HEK293 (cell line): ENCODE data around the gene CTNNA2.

ENCODE experiments used
- CTCF ChIA-PET: fragments of 350-600 bp; formaldehyde crosslinking; extraction: SDS; loops from one replicate; lab custom pipeline; 2021; ENCODE audit warnings: antibody characterized with exemption; lab: Yijun Ruan, JAX
- POLR2A ChIA-PET: fragments of 300-600 bp; formaldehyde crosslinking; extraction: SDS; loops from one replicate; lab custom pipeline; 2020; ENCODE audit warnings: antibody characterized with exemption, inconsistent platforms; lab: Yijun Ruan, JAX
- H3K27ac ChIP-seq: fragments of 200-500 bp; sonication (Bioruptor generic); 2 replicates; pipeline ENCODE4 v1.5.1; 2014; ENCODE audit warnings: low read depth, low read length, control low read depth, inconsistent platforms; ENCODE audit errors: extremely low read depth
- H3K36me3 ChIP-seq, 2 experiments: fragments of 200-500 bp in 1 of 2; sonication (Bioruptor generic) in 1 of 2; 1 replicate in 1 of 2; 2 replicates in 1 of 2; pipeline ENCODE4 v1.5.1; 2014 to 2017; ENCODE audit warnings: inconsistent platforms in 2 of 2, low read length in 2 of 2; ENCODE audit not compliant: control insufficient read depth in 2 of 2, insufficient read depth in 1 of 2
- H3K4me1 ChIP-seq: fragments of 200-500 bp; sonication (Bioruptor generic); 2 replicates; pipeline ENCODE4 v1.5.1; 2014; ENCODE audit warnings: mild to moderate bottlenecking, low read length, inconsistent platforms; ENCODE audit not compliant: control insufficient read depth, insufficient read depth
- H3K4me3 ChIP-seq: 2 replicates; pipeline ENCODE4 v1.5.1; 2011; ENCODE audit warnings: low read depth, mild to moderate bottlenecking, control low read depth, low read length, moderate library complexity
- H3K9me3 ChIP-seq: fragments of 200-500 bp; sonication (Bioruptor generic); 2 replicates; pipeline ENCODE4 v1.5.1; 2014; ENCODE audit warnings: low read depth, low read length, inconsistent platforms; ENCODE audit not compliant: control insufficient read depth, insufficient read depth
- KLF7 ChIP-seq: fragments of 450-650 bp; formaldehyde crosslinking; IDR thresholded peaks from 2 replicates; pipeline ENCODE4 v1.5.1; 2016; ENCODE audit warnings: missing biosample characterization, missing genetic modification characterization, borderline replicate concordance
- SCRT2 ChIP-seq: fragments of 450-650 bp; formaldehyde crosslinking; IDR thresholded peaks from 2 replicates; pipeline ENCODE4 v1.5.1; 2016; ENCODE audit warnings: missing biosample characterization, missing genetic modification characterization
- ZNF121 ChIP-seq: fragments of 450-650 bp; formaldehyde crosslinking; IDR thresholded peaks from 2 replicates; pipeline ENCODE4 v1.5.1; 2016; ENCODE audit warnings: missing biosample characterization, missing genetic modification characterization
- ZNF175 ChIP-seq: fragments of 450-650 bp; formaldehyde crosslinking; IDR thresholded peaks from 2 replicates; pipeline ENCODE4 v1.5.1; 2016; ENCODE audit warnings: missing biosample characterization, missing genetic modification characterization
- ZNF366 ChIP-seq: fragments of 450-650 bp; formaldehyde crosslinking; conservative IDR thresholded peaks from 2 replicates; pipeline ENCODE4 v1.5.1; 2016; ENCODE audit warnings: missing biosample characterization, missing genetic modification characterization
- ZNF473 ChIP-seq: fragments of 450-650 bp; formaldehyde crosslinking; IDR thresholded peaks from 2 replicates; pipeline ENCODE4 v1.5.1; 2017; ENCODE audit warnings: missing biosample characterization, missing genetic modification characterization
- ZNF48 ChIP-seq: fragments of 450-650 bp; formaldehyde crosslinking; IDR thresholded peaks from 2 replicates; pipeline ENCODE4 v1.5.1; 2016; ENCODE audit warnings: missing biosample characterization, missing genetic modification characterization
- TF ChIP-seq, protein P1 (sequence below): fragments of 450-650 bp; formaldehyde crosslinking; IDR thresholded peaks from 2 replicates; pipeline ENCODE4 v1.5.1; 2017; ENCODE audit warnings: missing biosample characterization, missing genetic modification characterization
- TF ChIP-seq, protein P2 (sequence below): fragments of 450-650 bp; formaldehyde crosslinking; IDR thresholded peaks from 2 replicates; pipeline ENCODE4 v1.5.1; 2017; ENCODE audit warnings: missing biosample characterization, missing genetic modification characterization
- TF ChIP-seq, protein P3 (sequence below): fragments of 450-650 bp; formaldehyde crosslinking; IDR thresholded peaks from 2 replicates; pipeline ENCODE4 v1.5.1; 2016; ENCODE audit warnings: missing biosample characterization, missing genetic modification characterization
- TF ChIP-seq, protein P4 (sequence below): fragments of 450-650 bp; formaldehyde crosslinking; IDR thresholded peaks from 2 replicates; pipeline ENCODE4 v1.5.1; 2016; ENCODE audit warnings: missing biosample characterization, missing genetic modification characterization
- TF ChIP-seq, protein P5 (sequence below): fragments of 450-650 bp; formaldehyde crosslinking; conservative IDR thresholded peaks from 2 replicates; pipeline ENCODE4 v1.5.1; 2016; ENCODE audit warnings: low read depth, missing biosample characterization, missing genetic modification characterization
- TF ChIP-seq, protein P6 (sequence below): fragments of 450-650 bp; formaldehyde crosslinking; IDR thresholded peaks from 2 replicates; pipeline ENCODE4 v1.5.1; 2016; ENCODE audit warnings: missing biosample characterization, missing genetic modification characterization

The CTNNA2 gene

DNA sequence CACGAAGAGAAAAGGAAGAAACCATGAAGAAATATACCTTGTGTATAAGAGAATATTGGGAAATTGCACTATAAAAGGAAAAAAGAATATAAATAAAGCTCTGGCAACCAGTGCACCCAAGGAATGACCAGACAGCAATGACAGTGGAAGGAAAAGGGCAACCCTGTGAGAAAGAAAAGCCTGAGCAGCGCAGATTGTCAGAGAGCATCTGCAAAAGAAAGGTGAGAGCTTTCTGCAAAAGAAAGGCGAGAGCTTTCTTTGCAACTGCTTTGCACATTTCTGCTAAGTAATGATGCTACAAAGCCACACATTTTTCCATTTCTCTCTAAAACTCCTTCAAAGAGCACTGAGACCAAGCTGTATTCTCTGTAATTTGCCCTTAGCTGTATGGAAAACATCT, 83.6 kb downstream of the CTNNA2 start:
- Histone ChIP-seq H3K4me3 (no peak overlapping the region), H3K36me3 (no peaks in the 10 kb centered on the region), H3K27ac (no peak overlapping the region), H3K9me3 (no peaks in the 10 kb centered on the region), H3K4me1 (no peaks in the 10 kb centered on the region)
- ChIA-PET CTCF (no interaction called here), POLR2A (no interaction called here)
- TF ChIP-seq ZNF366 (tag by site-specific recombination) (no peak), ZNF473 (tag by site-specific recombination) (no peak), ZNF175 (no peak), SCRT2 (tag by site-specific recombination) (no peak), KLF7 (tag by site-specific recombination) (no peak), ZNF48 (tag by site-specific recombination) (no peak)
- TF ChIP-seq, protein P1, sequence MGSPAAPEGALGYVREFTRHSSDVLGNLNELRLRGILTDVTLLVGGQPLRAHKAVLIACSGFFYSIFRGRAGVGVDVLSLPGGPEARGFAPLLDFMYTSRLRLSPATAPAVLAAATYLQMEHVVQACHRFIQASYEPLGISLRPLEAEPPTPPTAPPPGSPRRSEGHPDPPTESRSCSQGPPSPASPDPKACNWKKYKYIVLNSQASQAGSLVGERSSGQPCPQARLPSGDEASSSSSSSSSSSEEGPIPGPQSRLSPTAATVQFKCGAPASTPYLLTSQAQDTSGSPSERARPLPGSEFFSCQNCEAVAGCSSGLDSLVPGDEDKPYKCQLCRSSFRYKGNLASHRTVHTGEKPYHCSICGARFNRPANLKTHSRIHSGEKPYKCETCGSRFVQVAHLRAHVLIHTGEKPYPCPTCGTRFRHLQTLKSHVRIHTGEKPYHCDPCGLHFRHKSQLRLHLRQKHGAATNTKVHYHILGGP (tag by site-specific recombination), result no peak
- TF ChIP-seq, protein P2, sequence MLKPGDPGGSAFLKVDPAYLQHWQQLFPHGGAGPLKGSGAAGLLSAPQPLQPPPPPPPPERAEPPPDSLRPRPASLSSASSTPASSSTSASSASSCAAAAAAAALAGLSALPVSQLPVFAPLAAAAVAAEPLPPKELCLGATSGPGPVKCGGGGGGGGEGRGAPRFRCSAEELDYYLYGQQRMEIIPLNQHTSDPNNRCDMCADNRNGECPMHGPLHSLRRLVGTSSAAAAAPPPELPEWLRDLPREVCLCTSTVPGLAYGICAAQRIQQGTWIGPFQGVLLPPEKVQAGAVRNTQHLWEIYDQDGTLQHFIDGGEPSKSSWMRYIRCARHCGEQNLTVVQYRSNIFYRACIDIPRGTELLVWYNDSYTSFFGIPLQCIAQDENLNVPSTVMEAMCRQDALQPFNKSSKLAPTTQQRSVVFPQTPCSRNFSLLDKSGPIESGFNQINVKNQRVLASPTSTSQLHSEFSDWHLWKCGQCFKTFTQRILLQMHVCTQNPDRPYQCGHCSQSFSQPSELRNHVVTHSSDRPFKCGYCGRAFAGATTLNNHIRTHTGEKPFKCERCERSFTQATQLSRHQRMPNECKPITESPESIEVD (tag by site-specific recombination), result no peak
- TF ChIP-seq, protein P3, sequence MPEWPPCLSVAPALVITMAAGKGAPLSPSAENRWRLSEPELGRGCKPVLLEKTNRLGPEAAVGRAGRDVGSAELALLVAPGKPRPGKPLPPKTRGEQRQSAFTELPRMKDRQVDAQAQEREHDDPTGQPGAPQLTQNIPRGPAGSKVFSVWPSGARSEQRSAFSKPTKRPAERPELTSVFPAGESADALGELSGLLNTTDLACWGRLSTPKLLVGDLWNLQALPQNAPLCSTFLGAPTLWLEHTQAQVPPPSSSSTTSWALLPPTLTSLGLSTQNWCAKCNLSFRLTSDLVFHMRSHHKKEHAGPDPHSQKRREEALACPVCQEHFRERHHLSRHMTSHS (tag by site-specific recombination), result no peak
- TF ChIP-seq, protein P4, sequence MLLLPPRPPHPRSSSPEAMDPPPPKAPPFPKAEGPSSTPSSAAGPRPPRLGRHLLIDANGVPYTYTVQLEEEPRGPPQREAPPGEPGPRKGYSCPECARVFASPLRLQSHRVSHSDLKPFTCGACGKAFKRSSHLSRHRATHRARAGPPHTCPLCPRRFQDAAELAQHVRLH (tag by site-specific recombination), result no peak

DNA sequence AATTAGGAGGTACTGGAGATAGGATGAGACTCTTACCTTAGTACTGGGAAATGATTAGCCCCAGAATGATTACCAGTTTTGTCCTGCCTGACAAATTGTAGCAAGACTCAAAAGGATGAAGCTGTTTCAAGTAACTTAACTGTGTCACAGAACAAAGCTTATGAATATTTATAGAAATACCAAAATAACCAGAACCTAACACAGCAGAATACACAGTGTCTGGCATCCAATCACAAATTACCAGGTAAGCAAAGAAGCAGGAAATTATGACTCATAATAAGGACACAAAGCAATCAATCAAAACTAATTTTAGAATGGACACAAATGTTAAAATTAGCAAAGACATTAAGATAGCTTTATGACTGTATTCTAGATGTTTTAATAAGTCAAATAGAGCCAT, 91.9 kb downstream of the CTNNA2 start:
- no peaks in the 10 kb centered on the region for H3K4me1 ChIP-seq
- H3K27ac ChIP-seq, result no peak overlapping the region
- H3K9me3 ChIP-seq, result no peaks in the 10 kb centered on the region
- H3K4me3 ChIP-seq, result no peak overlapping the region
- POLR2A ChIA-PET, result no interaction called here
- H3K36me3 ChIP-seq, result no peaks in the 10 kb centered on the region
- no peak for TF ChIP-seq ZNF121 (tag by site-specific recombination)
- TF ChIP-seq, protein P5, sequence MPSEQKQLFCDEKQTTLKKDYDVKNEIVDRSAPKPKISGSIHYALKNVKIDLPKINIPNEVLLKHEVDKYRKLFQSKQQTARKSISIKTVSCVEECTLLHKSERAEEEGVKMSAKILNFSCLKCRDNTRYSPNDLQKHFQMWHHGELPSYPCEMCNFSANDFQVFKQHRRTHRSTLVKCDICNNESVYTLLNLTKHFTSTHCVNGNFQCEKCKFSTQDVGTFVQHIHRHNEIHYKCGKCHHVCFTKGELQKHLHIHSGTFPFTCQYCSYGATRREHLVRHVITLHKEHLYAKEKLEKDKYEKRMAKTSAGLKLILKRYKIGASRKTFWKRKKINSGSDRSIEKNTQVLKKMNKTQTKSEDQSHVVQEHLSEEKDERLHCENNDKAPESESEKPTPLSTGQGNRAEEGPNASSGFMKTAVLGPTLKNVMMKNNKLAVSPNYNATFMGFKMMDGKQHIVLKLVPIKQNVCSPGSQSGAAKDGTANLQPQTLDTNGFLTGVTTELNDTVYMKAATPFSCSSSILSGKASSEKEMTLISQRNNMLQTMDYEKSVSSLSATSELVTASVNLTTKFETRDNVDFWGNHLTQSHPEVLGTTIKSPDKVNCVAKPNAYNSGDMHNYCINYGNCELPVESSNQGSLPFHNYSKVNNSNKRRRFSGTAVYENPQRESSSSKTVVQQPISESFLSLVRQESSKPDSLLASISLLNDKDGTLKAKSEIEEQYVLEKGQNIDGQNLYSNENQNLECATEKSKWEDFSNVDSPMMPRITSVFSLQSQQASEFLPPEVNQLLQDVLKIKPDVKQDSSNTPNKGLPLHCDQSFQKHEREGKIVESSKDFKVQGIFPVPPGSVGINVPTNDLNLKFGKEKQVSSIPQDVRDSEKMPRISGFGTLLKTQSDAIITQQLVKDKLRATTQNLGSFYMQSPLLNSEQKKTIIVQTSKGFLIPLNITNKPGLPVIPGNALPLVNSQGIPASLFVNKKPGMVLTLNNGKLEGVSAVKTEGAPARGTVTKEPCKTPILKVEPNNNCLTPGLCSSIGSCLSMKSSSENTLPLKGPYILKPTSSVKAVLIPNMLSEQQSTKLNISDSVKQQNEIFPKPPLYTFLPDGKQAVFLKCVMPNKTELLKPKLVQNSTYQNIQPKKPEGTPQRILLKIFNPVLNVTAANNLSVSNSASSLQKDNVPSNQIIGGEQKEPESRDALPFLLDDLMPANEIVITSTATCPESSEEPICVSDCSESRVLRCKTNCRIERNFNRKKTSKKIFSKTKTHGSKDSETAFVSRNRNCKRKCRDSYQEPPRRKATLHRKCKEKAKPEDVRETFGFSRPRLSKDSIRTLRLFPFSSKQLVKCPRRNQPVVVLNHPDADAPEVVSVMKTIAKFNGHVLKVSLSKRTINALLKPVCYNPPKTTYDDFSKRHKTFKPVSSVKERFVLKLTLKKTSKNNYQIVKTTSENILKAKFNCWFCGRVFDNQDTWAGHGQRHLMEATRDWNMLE (tag by site-specific recombination), result no peak
- TF ChIP-seq ZNF48 (tag by site-specific recombination), result no peak
- TF ChIP-seq, protein P6, sequence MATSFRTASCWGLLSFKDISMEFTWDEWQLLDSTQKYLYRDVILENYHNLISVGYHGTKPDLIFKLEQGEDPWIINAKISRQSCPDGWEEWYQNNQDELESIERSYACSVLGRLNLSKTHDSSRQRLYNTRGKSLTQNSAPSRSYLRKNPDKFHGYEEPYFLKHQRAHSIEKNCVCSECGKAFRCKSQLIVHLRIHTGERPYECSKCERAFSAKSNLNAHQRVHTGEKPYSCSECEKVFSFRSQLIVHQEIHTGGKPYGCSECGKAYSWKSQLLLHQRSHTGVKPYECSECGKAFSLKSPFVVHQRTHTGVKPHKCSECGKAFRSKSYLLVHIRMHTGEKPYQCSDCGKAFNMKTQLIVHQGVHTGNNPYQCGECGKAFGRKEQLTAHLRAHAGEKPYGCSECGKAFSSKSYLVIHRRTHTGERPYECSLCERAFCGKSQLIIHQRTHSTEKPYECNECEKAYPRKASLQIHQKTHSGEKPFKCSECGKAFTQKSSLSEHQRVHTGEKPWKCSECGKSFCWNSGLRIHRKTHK (tag by site-specific recombination), result no peak
- CTCF ChIA-PET, result no interaction called here
